Loucy (cell line): ENCODE measurements around the gene ANAPC5.

Source experiments
- EZH2phosphoT487 ChIP-seq: fragments of 200-600 bp; IDR thresholded peaks from 2 replicates; pipeline ENCODE4 v1.6.1; 2018; ENCODE audit warnings: antibody characterized with exemption, mild to moderate bottlenecking, moderate library complexity, borderline replicate concordance
- TF ChIP-seq, protein P1 (sequence below): fragments of 200-600 bp; sonication (generic); conservative IDR thresholded peaks from 2 replicates; pipeline ENCODE4 v1.5.1; 2014; ENCODE audit warnings: mild to moderate bottlenecking, antibody characterized with exemption, low read length

DNA sequence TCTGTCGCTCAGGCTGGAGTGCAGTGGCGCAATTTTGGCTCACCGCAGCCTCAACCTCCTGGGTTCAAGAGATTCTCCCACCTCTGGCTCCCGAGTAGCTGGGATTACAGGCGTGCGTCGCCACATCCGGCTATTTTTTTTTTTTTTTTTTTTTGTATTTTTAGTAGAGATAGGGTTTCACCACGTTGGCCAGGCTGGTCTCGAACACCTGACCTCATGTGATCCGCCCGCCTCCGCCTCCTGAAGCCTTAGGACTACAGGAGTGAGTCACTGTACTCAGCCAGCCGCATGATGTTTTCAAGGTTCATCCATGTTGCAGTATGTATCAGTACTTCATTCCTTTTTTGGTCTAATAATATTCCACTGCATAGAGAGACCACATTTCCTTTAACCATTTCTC lies 45.3 kb upstream of the ANAPC5 start:
- TF ChIP-seq, protein P1, sequence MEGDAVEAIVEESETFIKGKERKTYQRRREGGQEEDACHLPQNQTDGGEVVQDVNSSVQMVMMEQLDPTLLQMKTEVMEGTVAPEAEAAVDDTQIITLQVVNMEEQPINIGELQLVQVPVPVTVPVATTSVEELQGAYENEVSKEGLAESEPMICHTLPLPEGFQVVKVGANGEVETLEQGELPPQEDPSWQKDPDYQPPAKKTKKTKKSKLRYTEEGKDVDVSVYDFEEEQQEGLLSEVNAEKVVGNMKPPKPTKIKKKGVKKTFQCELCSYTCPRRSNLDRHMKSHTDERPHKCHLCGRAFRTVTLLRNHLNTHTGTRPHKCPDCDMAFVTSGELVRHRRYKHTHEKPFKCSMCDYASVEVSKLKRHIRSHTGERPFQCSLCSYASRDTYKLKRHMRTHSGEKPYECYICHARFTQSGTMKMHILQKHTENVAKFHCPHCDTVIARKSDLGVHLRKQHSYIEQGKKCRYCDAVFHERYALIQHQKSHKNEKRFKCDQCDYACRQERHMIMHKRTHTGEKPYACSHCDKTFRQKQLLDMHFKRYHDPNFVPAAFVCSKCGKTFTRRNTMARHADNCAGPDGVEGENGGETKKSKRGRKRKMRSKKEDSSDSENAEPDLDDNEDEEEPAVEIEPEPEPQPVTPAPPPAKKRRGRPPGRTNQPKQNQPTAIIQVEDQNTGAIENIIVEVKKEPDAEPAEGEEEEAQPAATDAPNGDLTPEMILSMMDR = no peak
- TF ChIP-seq EZH2phosphoT487 = no peak
